Pancreas (tissue), 10 donors: Measurements from ENCODE around the gene MRPL3. TPM values are rescaled to one million over a fixed set of nuclear protein-coding genes. Genes with fewer than 3 reads are reported as not detected.

Source experiments
- ATAC-seq, 4 donors: fragments of 200-7000 bp; cut with Tn5 transposase; one replicate each; pipeline versions ENCODE4 v1.8.0 to v1.9.1; 2020; ENCODE audit warnings: mild to moderate bottlenecking in 4 of 4, moderate library complexity in 4 of 4
- DNase-seq, 6 donors: peaks; one replicate each; pipeline ENCODE4 v3.0.0-alpha.2; 2020
- FAIRE-seq: peaks from 2 replicates; lab custom pipeline; 2012; peaks lifted over from hg19 to GRCh38; lab: Jason Lieb, UNC
- H3K27ac ChIP-seq, 4 donors: fragments of 200-600 bp; sonication (generic); 1 replicate in 3 of 4; 2 replicates in 1 of 4; pipeline versions ENCODE4 v1.5.0 to v1.8.0; 2020
- H3K27me3 ChIP-seq, 4 donors: fragments of 200-600 bp; one replicate each; pipeline ENCODE4 v1.8.0; 2021
- H3K36me3 ChIP-seq, 3 donors: fragments of 200-600 bp; sonication (generic) in 1 of 3; one replicate each; pipeline versions ENCODE4 v1.5.0 to v1.8.0; 2020 to 2021
- H3K4me1 ChIP-seq, 3 donors: fragments of 200-600 bp; one replicate each; pipeline ENCODE4 v1.8.0; 2021
- H3K4me3 ChIP-seq, 4 donors: fragments of 200-600 bp; sonication (generic) in 2 of 4; one replicate each; pipeline versions ENCODE4 v1.5.0 to v1.8.0; 2020 to 2021
- H3K9me3 ChIP-seq, 4 donors: fragments of 200-600 bp; one replicate each; pipeline ENCODE4 v1.8.0; 2021
- WGBS, 2 donors: extraction: QIAGEN DNeasy Blood & Tissue Kit; methylation state at CpG; one replicate each; pipeline ENCODE4 v1.1.7; 2013; 5-methylcytosine and 5-hydroxymethylcytosine counted together
- intact Hi-C, 3 donors: fragments of 100-400 bp; cut with DNase I; formaldehyde crosslinking; loops; one replicate each; pipeline versions ENCODE4 v1.11.1 to v1.14.2; 2022
- polyA plus RNA-seq, 2 donors: library from polyadenylated mRNA; stranded (reverse); fragments of 200-250 nt; gene quantifications; one replicate each; pipeline ENCODE4 v1.2.3, GENCODE V29; 2013
- total RNA-seq, 6 donors: library from RNA; stranded (reverse); fragmentation: NEBNext Ultra II Directional in 4 of 6; extraction: Animal tissue kit (Norgen Biotek cat#: 25700) in 4 of 6; gene quantifications; one replicate each; pipeline versions ENCODE4 v1.2.1 to v1.2.4, GENCODE V29; 2021 to 2023
- TF ChIP-seq, protein P1 (sequence below), 4 donors: fragments of 200-600 bp; sonication (generic) in 3 of 4; IDR thresholded peaks; one replicate each; pipeline versions ENCODE4 v1.5.0 to v1.8.0; 2021; ENCODE audit warnings: antibody characterized with exemption in 4 of 4
- donor health status: healthy with polysubstance abuse.
- donor health status: DM: no; HTN: no; CAD: no; lungs with moderate emphysema.
- donor health status: DM: no; HTN: no; CAD: no.
- donor health status: control.
- donor health status: control.
- donor health status: Bipolar disorder and iron deficiency.
- donor health status: DM: yes; HTN: yes; CAD: no.
- donor health status: DM: no; HTN: no; CAD: no.
- donor health status: DM: no; HTN: no; CAD: no.
- donor health status: DM: yes; HTN: yes; CAD: no.

Gene MRPL3
- total and polyA plus RNA-seq, 8 donors, result 23.5 to 45.4 (median 36.7) TPM

DNA sequence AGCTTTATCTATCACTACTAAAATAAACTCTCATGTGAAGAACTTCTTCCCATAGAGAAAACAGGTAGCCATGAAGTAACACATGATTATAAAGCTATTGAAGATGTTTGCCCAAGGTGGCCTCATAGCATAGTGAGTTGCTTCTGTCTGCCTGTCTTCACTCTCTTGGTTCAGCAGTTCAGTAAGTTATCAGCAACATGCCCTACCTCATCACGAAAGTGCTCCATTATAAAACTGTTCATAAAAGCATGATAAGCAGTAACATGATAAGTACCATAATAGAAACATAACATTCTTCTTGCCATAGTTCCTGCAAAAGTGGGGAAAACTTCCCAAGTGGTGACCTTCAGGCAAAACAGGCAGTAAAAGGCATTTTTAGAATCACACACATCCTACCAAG is 45.6 kb downstream of the MRPL3 start:
- H3K27me3 ChIP-seq, result no peaks in the 10 kb centered on the region
- intact Hi-C loops, result no loop called here
- H3K36me3 ChIP-seq, result peaks cover 0 to 5% (median 0%) of the 10 kb centered on the region in 3 donors
- H3K4me1 ChIP-seq, result no peaks in the 10 kb centered on the region
- no peaks in the 10 kb centered on the region for H3K9me3 ChIP-seq
- TF ChIP-seq, protein P1, sequence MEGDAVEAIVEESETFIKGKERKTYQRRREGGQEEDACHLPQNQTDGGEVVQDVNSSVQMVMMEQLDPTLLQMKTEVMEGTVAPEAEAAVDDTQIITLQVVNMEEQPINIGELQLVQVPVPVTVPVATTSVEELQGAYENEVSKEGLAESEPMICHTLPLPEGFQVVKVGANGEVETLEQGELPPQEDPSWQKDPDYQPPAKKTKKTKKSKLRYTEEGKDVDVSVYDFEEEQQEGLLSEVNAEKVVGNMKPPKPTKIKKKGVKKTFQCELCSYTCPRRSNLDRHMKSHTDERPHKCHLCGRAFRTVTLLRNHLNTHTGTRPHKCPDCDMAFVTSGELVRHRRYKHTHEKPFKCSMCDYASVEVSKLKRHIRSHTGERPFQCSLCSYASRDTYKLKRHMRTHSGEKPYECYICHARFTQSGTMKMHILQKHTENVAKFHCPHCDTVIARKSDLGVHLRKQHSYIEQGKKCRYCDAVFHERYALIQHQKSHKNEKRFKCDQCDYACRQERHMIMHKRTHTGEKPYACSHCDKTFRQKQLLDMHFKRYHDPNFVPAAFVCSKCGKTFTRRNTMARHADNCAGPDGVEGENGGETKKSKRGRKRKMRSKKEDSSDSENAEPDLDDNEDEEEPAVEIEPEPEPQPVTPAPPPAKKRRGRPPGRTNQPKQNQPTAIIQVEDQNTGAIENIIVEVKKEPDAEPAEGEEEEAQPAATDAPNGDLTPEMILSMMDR (IDR thresholded peaks at IDR 0.05), result no peak
- ATAC-seq, result no peak
- H3K27ac ChIP-seq, result no peak overlapping the region
- no peak overlapping the region for H3K4me3 ChIP-seq
- DNase-seq, result no peak
- WGBS, 2 donors, result 43 to 46% methylated on average over 1 of the region's 1 CpG
- no peak for FAIRE-seq

DNA sequence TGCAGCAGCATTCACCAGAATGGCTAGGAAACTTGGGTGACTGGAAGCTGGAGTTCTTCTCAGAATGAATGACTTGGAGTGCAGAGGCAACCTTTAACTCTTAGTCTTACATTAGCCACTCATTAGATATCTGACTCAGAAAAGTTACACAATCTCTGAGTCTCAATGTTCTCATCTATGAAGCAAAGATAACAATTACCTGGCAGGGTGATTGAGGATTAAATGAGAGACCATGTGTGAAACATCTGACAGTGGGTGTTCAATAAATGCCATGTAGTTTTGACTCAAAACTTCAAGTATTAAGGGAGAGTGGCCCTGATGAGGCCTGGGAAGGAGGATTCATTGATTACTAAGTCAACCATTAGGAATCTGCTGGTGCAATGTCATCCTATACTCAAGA is 48.3 kb downstream of the MRPL3 start:
- no peak for ATAC-seq
- no peaks in the 10 kb centered on the region for H3K4me1 ChIP-seq
- no peak for FAIRE-seq
- no peaks in the 10 kb centered on the region for H3K9me3 ChIP-seq
- no peaks in the 10 kb centered on the region for H3K36me3 ChIP-seq
- no peak for DNase-seq
- intact Hi-C loops, result no loop called here
- H3K27me3 ChIP-seq, result no peaks in the 10 kb centered on the region
- TF ChIP-seq, protein P1 (IDR thresholded peaks at IDR 0.05), result no peak
- no peak overlapping the region for H3K4me3 ChIP-seq
- no peak overlapping the region for H3K27ac ChIP-seq

DNA sequence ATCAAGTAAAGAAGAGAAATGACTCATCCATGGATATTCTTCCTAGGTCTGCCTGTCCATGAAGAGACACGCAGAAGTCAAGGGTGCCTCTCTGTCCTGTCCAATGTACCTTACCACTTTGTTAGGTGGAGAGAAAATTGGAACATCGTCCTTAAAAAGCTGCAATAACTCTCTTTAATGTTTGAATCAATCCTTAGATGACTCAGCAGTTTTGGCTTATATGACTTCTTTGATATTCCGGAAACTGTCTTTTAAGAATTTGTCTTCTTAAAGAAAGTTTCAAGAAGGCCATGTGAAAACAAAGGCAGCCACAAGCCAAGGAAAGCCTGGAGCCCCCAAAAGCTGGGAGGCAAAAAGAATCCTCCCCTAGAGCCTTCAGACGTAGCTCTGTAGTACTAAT is 49.2 kb downstream of the MRPL3 start:
- 83 to 89% methylated on average over 4 of the region's 4 CpGs for WGBS, 2 donors

DNA sequence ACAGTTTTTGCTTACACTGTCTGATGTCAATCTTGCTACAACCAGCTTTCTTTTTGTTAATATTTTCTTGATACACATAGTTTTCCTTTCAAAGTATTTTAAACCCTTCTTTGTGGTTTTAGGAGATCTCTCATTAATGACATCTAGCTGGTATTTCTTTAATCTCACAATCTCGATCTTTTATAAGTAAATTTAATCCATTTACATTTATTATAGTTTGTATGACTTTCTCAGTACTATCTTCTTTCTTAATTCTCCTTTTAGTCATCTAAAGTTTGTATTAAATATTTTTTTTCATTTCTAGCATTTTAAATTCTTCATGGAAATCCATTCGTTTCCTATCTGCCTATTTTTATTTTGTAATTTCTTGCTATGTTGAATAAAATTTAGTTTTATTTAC is 55.4 kb downstream of the MRPL3 start:
- intact Hi-C loops, result no loop called here
- WGBS, 2 donors, result 95% methylated on average over 2 of the region's 2 CpGs
- no peak overlapping the region for H3K27ac ChIP-seq
- H3K4me1 ChIP-seq, result no peaks in the 10 kb centered on the region
- H3K27me3 ChIP-seq, result no peaks in the 10 kb centered on the region
- DNase-seq (no peak), FAIRE-seq (no peak), ATAC-seq (no peak)
- H3K9me3 ChIP-seq, result no peaks in the 10 kb centered on the region
- no peak overlapping the region for H3K4me3 ChIP-seq
- TF ChIP-seq, protein P1 (IDR thresholded peaks at IDR 0.05), result no peak
- no peaks in the 10 kb centered on the region for H3K36me3 ChIP-seq

More for the DNA sequence above, 49.2 kb downstream of the MRPL3 start:
- no peak for ATAC-seq
- H3K9me3 ChIP-seq, result no peaks in the 10 kb centered on the region
- TF ChIP-seq, protein P1 (IDR thresholded peaks at IDR 0.05), result no peak
- intact Hi-C loops, result no loop called here
- DNase-seq, result no peak
- no peak overlapping the region for H3K27ac ChIP-seq
- no peaks in the 10 kb centered on the region for H3K4me1 ChIP-seq
- no peak overlapping the region for H3K4me3 ChIP-seq
- FAIRE-seq, result no peak
- no peaks in the 10 kb centered on the region for H3K36me3 ChIP-seq
- H3K27me3 ChIP-seq, result no peaks in the 10 kb centered on the region

DNA sequence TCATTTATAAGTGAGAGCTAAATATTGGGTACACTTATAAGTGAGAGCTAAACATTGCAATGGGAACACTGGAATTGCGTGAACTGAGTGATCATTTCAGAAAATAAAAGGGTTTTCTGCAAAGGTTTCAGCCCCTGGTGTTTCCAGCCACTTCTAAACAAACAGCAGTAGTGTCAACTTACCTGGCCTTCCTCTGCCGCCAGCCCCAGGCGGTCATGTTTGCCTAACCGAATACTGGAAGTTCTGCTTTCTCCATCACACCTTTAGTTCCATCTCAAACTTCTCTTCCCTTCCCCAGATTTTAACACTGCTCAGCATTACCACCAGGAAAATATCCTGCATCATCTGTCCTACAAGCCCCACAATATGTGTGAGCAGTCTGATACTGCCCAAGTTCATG is 58.6 kb downstream of the MRPL3 start:
- Histone ChIP-seq H3K4me3 (no peak overlapping the region), H3K36me3 (no peaks in the 10 kb centered on the region), H3K27ac (no peak overlapping the region), H3K27me3 (no peaks in the 10 kb centered on the region), H3K4me1 (no peaks in the 10 kb centered on the region), H3K9me3 (no peaks in the 10 kb centered on the region)
- DNase-seq, result no peak
- 76 to 80% methylated on average over 4 of the region's 4 CpGs for WGBS, 2 donors
- ATAC-seq, result no peak
- intact Hi-C loops, result no loop called here
- TF ChIP-seq, protein P1 (IDR thresholded peaks at IDR 0.05), result no peak
- FAIRE-seq, result no peak
